GM18511 (cell line): ENCODE measurements around the gene AFF3.

Experiments
- ATAC-seq: cut with Tn5 transposase; IDR thresholded peaks from one replicate; pipeline ENCODE4 v1.9.1; 2021; ENCODE audit warnings: mild to moderate bottlenecking, moderate library complexity; ENCODE audit not compliant: unreplicated experiment

AFF3 gene

DNA sequence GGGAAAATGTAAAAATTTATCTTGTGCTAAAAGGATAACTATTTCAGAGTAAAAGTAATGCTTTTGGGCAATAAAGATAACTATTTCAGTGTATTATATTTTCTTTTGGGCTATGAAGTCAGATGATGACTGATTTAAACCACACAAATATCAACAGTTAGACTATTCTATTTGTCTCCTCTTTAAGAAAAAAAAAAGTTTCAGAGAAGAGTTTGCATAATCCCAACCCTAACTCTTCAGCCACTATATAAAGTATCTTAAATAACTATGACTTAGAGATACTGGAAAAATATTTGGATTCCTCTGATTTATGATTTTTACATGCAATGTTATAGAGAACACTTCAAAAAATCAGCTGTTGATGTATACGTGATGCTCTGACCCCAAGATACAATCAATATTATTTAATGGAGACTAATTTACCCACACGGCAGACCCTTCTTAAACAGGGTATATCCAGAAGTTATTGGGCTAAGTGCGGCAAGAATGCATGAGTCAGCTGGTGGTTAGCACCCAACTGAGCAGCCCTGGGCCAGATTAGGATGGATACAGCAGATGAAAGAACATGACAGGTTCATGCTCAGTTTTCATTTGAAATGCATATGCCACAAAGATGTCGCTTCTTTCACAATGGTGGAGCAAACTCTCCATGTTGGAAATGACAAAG lies 279.0 kb downstream of the AFF3 start:
- ATAC-seq = no peak

DNA sequence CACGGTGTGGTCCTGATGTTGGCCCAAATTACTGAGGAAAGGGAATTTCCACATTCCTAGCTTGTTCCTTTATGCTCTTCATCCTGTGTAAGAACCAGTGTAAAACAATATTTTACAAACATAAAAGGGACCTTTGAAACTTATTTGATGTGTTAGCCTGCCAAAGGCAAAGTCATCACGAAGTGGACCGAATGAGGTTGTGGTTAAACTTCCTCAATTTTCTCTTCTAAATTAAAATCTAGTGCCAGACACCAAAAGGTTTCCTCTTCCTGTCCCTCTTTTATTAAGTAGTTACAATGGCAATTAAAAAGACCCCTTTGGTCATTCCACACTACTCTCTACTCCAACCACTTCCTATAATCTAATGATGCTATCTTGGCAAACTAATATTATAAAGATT lies 279.8 kb downstream of the AFF3 start:
- no peak for ATAC-seq

DNA sequence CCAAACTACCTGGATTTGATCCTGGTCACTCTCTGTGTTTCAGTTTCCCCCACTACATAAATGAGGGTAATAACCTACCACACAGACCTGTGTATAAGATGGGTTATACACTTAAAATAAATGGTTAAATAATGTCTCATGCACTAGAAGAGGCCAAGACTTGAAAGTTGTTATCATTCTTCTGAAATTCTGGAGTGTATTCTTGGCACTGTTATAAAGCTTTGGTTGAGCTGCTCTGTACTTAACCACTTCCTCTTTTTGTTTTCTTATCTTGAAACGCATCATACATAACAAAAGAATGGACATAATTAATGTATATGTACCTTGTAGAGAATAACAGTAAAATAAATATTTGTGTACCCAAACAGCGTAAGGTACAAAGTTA lies 281.0 kb downstream of the AFF3 start:
- no peak for ATAC-seq

DNA sequence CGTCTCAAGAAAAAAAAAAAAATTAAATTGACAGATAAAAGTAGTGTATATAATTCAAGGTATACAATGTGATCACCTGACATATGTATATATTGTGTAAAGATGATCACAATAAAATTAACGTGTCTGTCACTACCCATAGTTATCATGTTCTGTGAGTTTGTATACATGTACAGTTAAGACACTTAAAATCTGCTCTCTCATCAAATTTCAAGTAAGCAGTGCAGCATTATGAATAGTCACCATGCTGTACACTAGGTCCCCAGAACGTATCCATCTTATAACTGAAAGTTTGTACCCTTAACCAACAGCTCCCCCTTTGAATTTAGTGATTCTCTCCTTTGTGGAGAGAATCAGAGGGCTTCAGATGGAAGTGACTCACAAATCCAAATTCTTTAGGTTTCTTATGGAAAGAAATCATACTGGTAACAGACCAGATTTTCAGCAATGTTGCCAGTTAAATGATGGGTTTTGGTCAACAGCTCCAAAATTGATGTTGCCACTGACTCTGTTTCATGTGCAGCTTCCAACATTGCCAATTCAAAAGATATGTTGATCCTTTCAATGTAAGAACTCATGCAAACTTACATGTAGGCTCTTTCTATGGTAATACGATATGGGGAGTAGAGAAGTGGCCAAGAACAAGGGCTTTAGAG lies 281.5 kb downstream of the AFF3 start:
- no peak for ATAC-seq

DNA sequence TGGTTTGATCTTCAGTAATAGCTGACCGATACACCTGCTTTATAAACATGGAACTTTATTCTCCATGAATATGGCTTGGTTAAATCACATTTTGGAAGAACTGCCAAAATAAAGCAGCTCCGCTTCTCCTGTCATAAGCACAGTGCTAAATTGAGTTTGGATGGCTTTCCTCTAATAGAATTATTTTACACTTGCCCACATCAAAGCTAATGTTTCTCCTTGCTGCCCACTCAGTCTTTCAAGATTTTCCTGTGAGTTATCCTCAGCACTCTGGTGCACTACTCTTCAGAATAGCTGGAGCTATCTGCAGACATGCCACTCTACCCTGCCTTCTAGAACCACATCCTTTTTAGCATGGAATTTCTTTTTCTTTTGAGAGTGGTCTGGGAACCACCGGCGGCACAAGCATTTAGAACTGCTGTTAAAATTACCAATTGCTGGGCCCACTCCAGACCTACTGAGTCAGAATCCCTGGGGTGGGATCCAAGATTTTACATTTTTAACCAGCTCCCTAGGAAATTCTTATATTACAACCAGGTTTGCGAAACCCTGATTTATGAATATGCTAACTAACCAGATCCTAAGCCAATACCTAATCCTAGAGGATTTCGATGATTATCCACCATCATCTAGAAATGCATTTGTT lies 283.3 kb downstream of the AFF3 start:
- no peak for ATAC-seq

DNA sequence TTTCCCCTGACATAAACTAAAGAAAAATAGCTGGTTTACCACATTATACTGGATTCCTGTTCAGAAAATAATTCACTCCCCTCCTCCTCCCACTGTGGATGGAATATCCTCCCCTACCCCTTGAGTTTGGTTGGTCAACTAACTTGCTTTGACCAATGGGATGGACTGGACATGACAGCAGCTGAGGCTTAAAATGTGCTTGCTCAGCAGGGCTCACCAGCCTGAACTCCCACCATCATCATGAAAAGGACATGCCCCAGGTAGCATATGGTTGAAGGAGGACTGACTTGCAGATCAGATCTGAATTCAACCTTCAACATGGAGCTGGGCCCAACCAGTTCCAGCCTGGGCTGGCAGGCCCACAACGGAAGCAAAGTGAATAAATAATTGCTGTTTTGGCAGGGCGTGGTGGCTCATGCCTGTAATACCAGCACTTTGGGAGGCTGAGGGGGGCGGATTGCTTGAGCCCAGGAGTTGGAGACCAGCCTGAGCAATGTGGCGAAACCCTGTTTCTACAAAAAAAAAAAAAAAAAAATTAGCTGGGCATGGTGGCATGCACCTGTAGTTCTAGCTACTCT lies 284.4 kb downstream of the AFF3 start:
- no peak for ATAC-seq

DNA sequence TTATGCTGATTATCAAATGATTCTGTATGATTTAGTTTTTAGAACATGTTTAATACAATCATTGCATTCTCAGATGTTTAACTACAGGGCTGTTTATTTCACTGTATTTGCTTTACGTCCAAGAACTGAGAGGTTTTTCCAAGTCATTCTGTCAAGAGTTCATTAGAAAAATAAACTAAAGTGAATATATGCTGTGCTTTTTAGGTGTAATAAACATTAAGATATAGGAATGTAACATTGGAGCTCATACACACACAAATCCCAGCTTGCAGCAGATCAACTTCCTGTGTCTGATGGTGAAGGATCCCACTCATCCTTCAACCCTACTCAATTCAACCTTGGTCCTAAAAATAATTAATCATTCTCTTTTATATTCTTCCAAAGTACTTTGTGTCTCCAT lies 285.0 kb downstream of the AFF3 start:
- no peak for ATAC-seq

DNA sequence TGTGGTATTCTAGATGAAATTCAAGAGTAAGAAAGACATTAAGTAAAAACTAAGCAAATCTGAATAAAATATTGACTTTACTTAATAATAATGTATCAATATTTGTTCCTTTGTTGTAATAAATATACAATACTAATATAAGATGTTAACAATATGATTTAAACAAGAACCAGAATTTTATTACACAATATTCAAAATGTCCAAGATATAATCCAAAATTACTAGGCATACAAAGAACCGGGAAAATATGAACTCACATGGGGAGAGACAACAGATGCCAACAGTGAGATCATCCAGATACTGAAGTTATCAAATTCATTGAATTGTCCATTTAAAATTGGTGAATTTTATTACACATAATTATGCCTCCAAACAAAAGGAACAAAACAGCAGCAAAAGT lies 286.3 kb downstream of the AFF3 start:
- no peak for ATAC-seq

DNA sequence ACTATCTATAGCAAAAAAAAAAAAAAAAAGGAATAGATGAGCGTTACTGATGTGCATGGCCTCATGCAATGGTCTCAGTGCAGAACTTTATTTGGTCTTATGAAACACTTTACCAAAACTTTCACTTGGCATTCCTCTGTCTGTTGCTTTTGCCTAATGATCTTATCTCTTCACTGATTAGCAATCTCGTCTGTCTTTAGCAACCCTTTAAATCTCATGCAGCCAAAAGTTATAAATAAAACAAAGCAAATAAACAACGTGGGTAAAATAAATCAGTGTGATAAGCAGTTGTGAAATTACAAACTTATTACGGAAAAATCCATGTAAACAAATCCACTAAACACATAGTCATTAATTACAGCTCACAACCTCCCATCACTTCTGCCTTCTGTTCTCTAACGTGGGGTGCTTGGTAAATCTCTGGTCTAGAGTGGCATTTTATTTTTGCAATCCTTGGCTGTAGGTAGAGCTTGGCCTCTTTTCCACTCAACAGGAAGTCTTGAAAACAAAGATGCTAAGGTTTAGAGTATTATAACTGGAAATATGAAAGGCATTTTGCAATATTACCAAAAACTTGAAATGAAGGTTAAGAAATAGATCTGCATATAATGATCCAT lies 288.0 kb downstream of the AFF3 start:
- ATAC-seq = no peak

DNA sequence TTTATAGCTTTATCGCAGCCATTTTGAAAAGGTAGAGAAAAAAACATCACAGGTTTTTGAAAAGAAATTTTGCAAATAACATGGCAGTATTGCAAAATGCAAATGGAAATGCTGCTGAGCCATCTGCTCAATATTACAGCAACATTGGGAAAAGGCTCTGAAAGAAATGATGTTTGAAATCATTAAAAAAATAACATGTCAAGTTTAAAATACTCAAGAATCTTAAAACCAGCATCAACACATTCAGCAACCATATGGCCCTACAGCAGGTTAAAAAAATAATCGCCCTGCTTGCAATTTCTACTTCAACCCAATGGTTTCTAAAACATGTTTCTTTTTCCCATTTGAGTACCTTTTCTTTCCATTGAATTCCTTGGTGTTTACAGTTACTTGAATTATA lies 289.4 kb downstream of the AFF3 start:
- ATAC-seq = no peak

DNA sequence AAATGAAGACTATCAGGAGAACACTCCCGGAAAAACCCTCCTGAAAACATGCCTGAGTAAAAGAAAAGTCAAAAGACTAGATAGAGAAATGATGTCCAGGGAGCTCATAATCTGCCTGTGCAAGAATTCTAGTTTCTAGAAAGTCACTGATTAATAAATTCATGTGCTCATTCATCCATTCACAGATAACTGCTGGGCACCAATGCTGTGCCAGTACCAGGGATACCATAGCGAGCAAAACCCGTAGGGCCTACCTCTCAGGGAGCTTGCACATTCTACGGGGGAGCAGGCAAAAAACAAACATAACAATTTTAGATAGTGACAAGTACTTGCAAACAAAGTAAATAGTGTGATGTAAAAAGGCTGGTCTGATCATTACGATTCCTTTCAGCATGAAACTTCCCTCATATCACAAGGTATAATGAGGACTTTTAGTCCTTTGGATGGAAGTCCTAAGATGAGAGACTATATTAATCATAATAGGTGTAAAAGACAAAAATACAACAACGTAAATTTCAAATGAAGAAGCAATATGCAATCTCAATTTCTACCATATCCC lies 289.9 kb downstream of the AFF3 start:
- no peak for ATAC-seq

DNA sequence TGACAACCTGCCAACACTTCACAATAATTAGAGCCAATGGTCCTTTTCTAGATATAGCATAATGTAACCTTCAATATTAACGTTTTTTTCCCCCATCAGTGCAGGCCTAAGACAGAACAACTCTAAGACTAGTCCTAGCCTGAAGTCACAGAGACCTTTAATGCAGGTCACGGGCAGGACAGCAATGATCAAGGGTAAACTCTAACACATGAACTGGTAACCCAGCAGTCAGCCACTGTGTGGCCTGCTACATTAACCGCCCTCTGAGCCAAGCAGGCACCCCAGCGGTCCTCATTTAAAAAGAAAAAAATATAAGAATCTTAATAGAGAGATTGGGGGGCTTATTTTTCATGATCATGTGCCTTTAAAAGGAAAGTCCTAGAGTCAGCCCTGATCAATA lies 290.6 kb downstream of the AFF3 start:
- ATAC-seq = no peak

DNA sequence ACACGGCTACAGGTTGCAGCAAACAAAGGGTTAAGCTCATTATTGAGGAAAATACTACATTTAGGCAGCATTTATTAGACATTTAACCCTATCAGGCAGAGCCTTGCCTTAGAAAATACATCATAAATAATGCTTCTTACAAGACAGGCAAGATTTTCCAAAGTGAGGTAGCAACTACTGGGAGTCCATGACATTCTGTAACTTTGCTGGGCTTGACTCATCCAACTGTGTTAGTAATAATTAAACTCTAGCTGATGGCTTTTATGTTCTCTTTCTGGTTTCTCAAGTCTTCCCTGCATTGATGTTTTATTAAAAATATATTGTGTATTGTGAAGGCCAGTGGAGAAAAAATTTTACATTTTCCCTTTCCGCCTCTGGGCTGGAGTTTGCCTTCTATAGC lies 291.3 kb downstream of the AFF3 start:
- no peak for ATAC-seq

DNA sequence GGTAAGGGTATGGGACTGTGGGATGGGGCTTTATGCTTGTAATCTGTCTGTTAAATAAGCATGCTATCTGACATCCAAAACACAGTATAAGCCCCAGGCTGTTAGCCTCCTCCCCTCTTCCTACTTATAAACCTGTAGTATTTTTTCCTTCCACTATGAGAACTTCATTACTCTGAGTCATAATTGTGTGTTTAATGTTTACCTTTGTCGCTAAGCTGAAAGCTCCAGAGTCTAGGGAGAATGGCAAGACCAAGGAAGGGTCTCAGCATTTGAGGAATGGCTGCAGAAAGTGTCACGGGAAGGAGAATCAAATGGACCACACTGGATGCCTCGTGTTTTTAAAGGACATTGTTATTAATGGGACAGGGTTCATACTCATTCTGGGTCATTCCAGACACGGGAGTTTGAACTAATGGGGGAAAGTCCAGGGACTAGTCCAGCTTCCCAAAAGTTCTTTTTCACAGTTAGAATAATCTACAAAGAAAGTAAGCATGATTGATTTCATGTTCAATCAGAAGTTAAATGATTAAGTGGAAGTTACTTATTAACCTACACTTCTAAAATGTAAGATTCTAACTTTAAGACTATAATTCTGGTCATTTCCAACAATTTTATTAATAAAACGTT lies 292.2 kb downstream of the AFF3 start:
- no peak for ATAC-seq

DNA sequence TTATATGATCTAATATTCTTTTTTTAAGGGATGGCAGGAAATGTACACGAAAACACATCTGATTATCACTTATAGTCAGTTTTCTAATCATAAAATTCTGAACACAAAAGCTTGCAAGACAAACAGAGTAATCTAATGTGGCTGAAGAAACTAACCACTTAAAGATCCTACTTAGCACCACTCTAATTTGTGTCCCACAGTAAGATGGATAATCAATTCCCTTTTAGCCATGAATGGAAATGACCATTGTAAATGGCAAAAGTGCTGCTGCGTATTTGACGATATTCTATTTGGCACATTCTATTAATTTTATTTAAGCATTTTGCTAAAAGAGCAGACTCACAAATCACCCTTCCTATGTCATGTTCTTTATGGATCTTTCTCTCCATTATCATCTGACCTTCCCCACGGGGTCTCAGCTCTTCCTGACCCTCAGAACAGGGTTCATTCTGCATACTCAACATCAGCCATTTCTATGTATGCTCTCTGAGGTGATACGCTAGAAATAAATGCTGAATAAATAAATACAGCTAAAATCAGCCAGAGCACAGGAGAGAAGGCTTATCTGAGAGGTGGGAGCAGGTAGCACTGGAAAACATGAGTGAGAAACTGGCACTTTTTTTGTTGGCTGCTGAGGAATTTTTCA lies 295.8 kb downstream of the AFF3 start:
- ATAC-seq = no peak

DNA sequence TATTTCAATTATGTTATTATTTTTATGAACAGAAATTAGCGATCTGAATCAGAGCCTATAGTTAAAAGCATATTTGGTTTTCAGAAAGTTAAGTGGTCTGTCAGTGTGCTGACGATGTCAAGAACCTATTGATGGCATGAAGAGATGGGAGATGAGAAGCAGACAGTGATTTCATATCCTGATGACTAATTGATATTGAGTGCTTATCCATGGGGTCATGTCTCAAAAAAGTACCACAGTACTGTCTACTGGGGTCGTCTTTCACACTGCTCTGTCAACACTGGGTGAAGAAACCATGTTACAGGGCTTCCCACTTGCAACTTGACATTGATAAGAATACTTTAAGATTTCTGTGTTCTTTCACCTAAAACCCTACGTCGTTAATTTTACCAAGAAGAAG lies 297.1 kb downstream of the AFF3 start:
- no peak for ATAC-seq

DNA sequence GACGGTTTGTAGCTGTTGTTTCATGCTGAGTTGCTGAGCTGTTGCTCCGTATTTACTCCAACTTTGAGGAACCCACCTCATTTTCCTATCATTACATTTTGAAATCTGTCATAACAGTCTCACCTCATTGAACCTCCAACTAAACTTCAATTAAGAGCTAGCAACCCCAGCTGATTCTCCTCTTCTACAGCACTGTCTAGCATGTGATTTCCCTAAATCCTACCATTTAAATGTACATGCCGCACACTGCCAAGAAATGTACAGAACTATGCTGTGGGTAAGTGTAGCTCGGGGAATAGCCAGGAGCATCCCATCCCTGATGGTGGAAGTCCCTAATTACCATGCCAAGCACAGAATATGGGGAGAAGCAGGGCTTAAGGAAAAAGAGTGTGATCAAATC lies 299.9 kb downstream of the AFF3 start:
- ATAC-seq = no peak

DNA sequence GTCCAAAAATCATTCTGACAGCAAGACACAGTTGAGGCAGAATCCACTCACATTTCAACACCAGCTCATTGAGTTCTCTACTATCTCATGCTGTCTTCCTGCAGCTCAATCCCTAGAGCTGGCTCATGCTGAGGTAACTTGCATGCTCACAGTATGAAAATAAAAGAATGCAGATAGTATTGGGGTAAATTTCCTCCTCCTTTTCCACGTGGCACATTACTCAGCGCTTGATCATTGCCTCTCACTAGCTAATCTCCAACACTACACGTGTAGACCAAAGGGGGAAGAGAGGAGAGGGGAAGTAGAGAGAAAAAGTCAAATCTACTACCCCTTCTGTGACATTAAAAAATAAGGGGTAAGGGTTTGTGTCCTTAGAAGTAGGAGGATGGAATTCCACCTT lies 300.6 kb downstream of the AFF3 start:
- no peak for ATAC-seq

DNA sequence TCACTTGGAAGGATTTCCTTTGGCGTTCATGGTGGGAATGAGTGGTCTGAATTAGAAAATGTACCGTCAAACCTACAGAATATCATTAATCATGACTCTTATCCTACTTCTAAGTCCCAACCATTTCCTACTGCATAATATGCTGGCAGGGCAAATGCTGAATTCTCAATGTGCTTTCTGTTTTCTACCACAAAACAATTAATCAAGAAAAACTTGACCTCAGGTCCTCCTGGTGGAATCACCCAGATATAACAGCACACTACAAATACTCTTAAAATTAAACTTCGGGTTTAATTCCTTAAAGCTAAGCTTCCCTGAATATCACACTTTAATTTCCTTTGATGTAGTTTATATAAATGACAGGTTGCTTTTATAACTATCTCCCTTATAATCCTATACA lies 301.6 kb downstream of the AFF3 start:
- no peak for ATAC-seq
